Astrocyte (in vitro differentiated cells and primary cell): Measurements from ENCODE around the gene EIF5A2. TPM values are rescaled to one million over a fixed set of nuclear protein-coding genes. Genes with fewer than 3 reads are reported as not detected.

ENCODE experiments used
- DNase-seq: peaks from one replicate; pipeline ENCODE4 v3.0.0-alpha.2; 2010; ENCODE audit warnings: low read depth
- FAIRE-seq: peaks from 2 replicates; lab custom pipeline; 2011; peaks lifted over from hg19 to GRCh38; lab: Jason Lieb, UNC
- H2AFZ ChIP-seq: 2 replicates; pipeline ENCODE4 v1.6.0; 2012; ENCODE audit warnings: low read depth, low read length, inconsistent platforms
- H3K27ac ChIP-seq: 2 replicates; pipeline ENCODE4 v1.5.1; 2011; ENCODE audit warnings: low read depth, low read length, inconsistent platforms
- H3K27me3 ChIP-seq: 2 replicates; pipeline ENCODE4 v1.6.0; 2011; ENCODE audit warnings: low read length, inconsistent platforms; ENCODE audit not compliant: insufficient read depth
- H3K36me3 ChIP-seq: 2 replicates; pipeline ENCODE4 v1.5.1; 2011; ENCODE audit warnings: low read length, inconsistent platforms; ENCODE audit not compliant: insufficient read depth
- H3K4me1 ChIP-seq: 2 replicates; pipeline ENCODE4 v1.5.1; 2011; ENCODE audit warnings: low read length, inconsistent platforms; ENCODE audit not compliant: insufficient read depth
- H3K4me2 ChIP-seq: 2 replicates; pipeline ENCODE4 v1.6.0; 2012; ENCODE audit warnings: low read length, inconsistent platforms
- H3K4me3 ChIP-seq: 2 replicates; pipeline ENCODE4 v1.5.1; 2011; ENCODE audit warnings: low read depth, mild to moderate bottlenecking, low read length, inconsistent platforms; ENCODE audit not compliant: insufficient read depth
- H3K79me2 ChIP-seq: 2 replicates; pipeline ENCODE4 v1.6.0; 2012; ENCODE audit warnings: mild to moderate bottlenecking, low read length, inconsistent platforms; ENCODE audit not compliant: insufficient read depth
- H3K9ac ChIP-seq: 2 replicates; pipeline ENCODE4 v1.6.0; 2012; ENCODE audit warnings: mild to moderate bottlenecking, low read length, inconsistent platforms
- H3K9me3 ChIP-seq: 2 replicates; pipeline ENCODE4 v1.5.1; 2012; ENCODE audit warnings: low read depth, mild to moderate bottlenecking, low read length, inconsistent platforms; ENCODE audit not compliant: insufficient read depth
- H4K20me1 ChIP-seq: 2 replicates; pipeline ENCODE4 v1.6.0; 2012; ENCODE audit warnings: low read length, inconsistent platforms; ENCODE audit not compliant: insufficient read depth
- H3K27ac Mint-ChIP-seq: one replicate; pipeline ENCODE4 v1.8.0; 2021; ENCODE audit warnings: mild to moderate bottlenecking, mixed read lengths; ENCODE audit not compliant: unreplicated experiment
- H3K27me3 Mint-ChIP-seq: one replicate; pipeline ENCODE4 v1.8.0; 2021; ENCODE audit warnings: low read depth, mixed read lengths; ENCODE audit not compliant: unreplicated experiment
- H3K36me3 Mint-ChIP-seq: one replicate; pipeline ENCODE4 v1.8.0; 2021; ENCODE audit warnings: low read depth, mixed read lengths; ENCODE audit not compliant: unreplicated experiment
- H3K4me1 Mint-ChIP-seq: one replicate; pipeline ENCODE4 v1.8.0; 2021; ENCODE audit warnings: low read depth, mixed read lengths; ENCODE audit not compliant: unreplicated experiment
- H3K4me3 Mint-ChIP-seq: one replicate; pipeline ENCODE4 v1.8.0; 2021; ENCODE audit warnings: mild to moderate bottlenecking, moderate library complexity, mixed read lengths; ENCODE audit not compliant: unreplicated experiment
- H3K9me3 Mint-ChIP-seq: one replicate; pipeline ENCODE4 v1.8.0; 2021; ENCODE audit warnings: mild to moderate bottlenecking, mixed read lengths; ENCODE audit not compliant: unreplicated experiment
- EZH2 ChIP-seq: IDR thresholded peaks from 2 replicates; pipeline ENCODE4 v1.6.1; 2012; ENCODE audit warnings: mild to moderate bottlenecking, low read length, inconsistent platforms; ENCODE audit not compliant: insufficient read depth
- total RNA-seq: library from RNA; stranded (reverse); gene quantifications from 2 replicates; pipeline ENCODE4 v1.2.1, GENCODE V29; 2021
- TF ChIP-seq, protein P1 (sequence below): IDR thresholded peaks from 2 replicates; pipeline ENCODE4 v1.5.1; 2011; ENCODE audit warnings: low read depth, mild to moderate bottlenecking, inconsistent platforms, low read length, moderate library complexity; ENCODE audit not compliant: insufficient read depth

EIF5A2 gene
- total RNA-seq, 1 donor from 2014 or later = 18.6 TPM

- Mint-ChIP-seq H3K4me1 (peaks cover 12% of the 10 kb centered on the region), H3K27ac (no peak overlapping the region), H3K27me3 (no peaks in the 10 kb centered on the region), H3K36me3 (peaks cover 14% of the 10 kb centered on the region), H3K4me3 (no peak overlapping the region), H3K9me3 (no peaks in the 10 kb centered on the region)
- no peak overlapping the region for H3K4me2 ChIP-seq
- H4K20me1 ChIP-seq = peaks cover 16% of the 10 kb centered on the region
- no peak for TF ChIP-seq EZH2
- TF ChIP-seq, protein P1, sequence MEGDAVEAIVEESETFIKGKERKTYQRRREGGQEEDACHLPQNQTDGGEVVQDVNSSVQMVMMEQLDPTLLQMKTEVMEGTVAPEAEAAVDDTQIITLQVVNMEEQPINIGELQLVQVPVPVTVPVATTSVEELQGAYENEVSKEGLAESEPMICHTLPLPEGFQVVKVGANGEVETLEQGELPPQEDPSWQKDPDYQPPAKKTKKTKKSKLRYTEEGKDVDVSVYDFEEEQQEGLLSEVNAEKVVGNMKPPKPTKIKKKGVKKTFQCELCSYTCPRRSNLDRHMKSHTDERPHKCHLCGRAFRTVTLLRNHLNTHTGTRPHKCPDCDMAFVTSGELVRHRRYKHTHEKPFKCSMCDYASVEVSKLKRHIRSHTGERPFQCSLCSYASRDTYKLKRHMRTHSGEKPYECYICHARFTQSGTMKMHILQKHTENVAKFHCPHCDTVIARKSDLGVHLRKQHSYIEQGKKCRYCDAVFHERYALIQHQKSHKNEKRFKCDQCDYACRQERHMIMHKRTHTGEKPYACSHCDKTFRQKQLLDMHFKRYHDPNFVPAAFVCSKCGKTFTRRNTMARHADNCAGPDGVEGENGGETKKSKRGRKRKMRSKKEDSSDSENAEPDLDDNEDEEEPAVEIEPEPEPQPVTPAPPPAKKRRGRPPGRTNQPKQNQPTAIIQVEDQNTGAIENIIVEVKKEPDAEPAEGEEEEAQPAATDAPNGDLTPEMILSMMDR = no peak
- FAIRE-seq = no peak
- peaks cover 6% of the 10 kb centered on the region for H3K4me1 ChIP-seq
- H3K27ac ChIP-seq = no peak overlapping the region
- H3K4me3 ChIP-seq = no peak overlapping the region
- no peaks in the 10 kb centered on the region for H3K9me3 ChIP-seq
- peaks cover 8% of the 10 kb centered on the region for H3K79me2 ChIP-seq
- no peaks in the 10 kb centered on the region for H3K27me3 ChIP-seq
- peaks cover 23% of the 10 kb centered on the region for H3K36me3 ChIP-seq
- peak; percentile 32 for DNase-seq
- H3K9ac ChIP-seq = no peak overlapping the region
- no peak overlapping the region for H2AFZ ChIP-seq
Measured at GRCh38 chr3:170862618-170863374, 45.6 kb downstream of the EIF5A2 start.

GRCh38 chr3:170858599-170858998, 49.8 kb downstream of the EIF5A2 start:
- H3K27me3 ChIP-seq = no peaks in the 10 kb centered on the region
- no peaks in the 10 kb centered on the region for H4K20me1 ChIP-seq
- H3K4me1 ChIP-seq = peaks cover 5% of the 10 kb centered on the region
- H3K4me1 Mint-ChIP-seq = peaks cover 4% of the 10 kb centered on the region
- no peak overlapping the region for H3K4me3 ChIP-seq
- no peak overlapping the region for H3K27ac Mint-ChIP-seq
- H3K9me3 ChIP-seq = no peaks in the 10 kb centered on the region
- H3K4me2 ChIP-seq = no peak overlapping the region
- H3K36me3 Mint-ChIP-seq = no peaks in the 10 kb centered on the region
- no peak overlapping the region for H3K9ac ChIP-seq
- H3K27ac ChIP-seq = no peak overlapping the region
- FAIRE-seq (no peak), DNase-seq (no peak)
- no peaks in the 10 kb centered on the region for H3K36me3 ChIP-seq
- no peaks in the 10 kb centered on the region for H3K79me2 ChIP-seq
- peaks cover 4% of the 10 kb centered on the region for H3K9me3 Mint-ChIP-seq
- no peak for TF ChIP-seq EZH2
- TF ChIP-seq, protein P1 = no peak
- peaks cover 4% of the 10 kb centered on the region for H3K27me3 Mint-ChIP-seq
- no peak overlapping the region for H2AFZ ChIP-seq
- no peak overlapping the region for H3K4me3 Mint-ChIP-seq

GRCh38 chr3:170852324-170852723, 56.1 kb downstream of the EIF5A2 start:
- no peak overlapping the region for H3K27ac Mint-ChIP-seq
- Histone ChIP-seq H3K4me2 (no peak overlapping the region), H3K27me3 (no peaks in the 10 kb centered on the region), H3K9me3 (no peaks in the 10 kb centered on the region), H3K4me3 (no peak overlapping the region), H2AFZ (no peak overlapping the region), H3K79me2 (no peaks in the 10 kb centered on the region), H3K9ac (no peak overlapping the region), H4K20me1 (no peaks in the 10 kb centered on the region), H3K4me1 (peaks cover 1% of the 10 kb centered on the region), H3K27ac (no peak overlapping the region), H3K36me3 (no peaks in the 10 kb centered on the region)
- FAIRE-seq (no peak), DNase-seq (no peak)
- peaks cover 9% of the 10 kb centered on the region for H3K27me3 Mint-ChIP-seq
- H3K4me3 Mint-ChIP-seq = no peak overlapping the region
- TF ChIP-seq, protein P1 = no peak
- TF ChIP-seq EZH2 = no peak
- H3K4me1 Mint-ChIP-seq = no peaks in the 10 kb centered on the region
- no peaks in the 10 kb centered on the region for H3K36me3 Mint-ChIP-seq
- peaks cover 4% of the 10 kb centered on the region for H3K9me3 Mint-ChIP-seq
